HG02610 (cell line): ENCODE measurements around the gene BNIP5.
"Not testable (repeated sequence)": the region's sequence is repeated elsewhere in the genome, so short reads cannot be mapped to it uniquely, and the experiment has no call there.

Source experiments
- ATAC-seq: cut with Tn5 transposase; IDR thresholded peaks from one replicate; pipeline ENCODE4 v1.9.1; 2021; ENCODE audit warnings: mild to moderate bottlenecking, moderate library complexity; ENCODE audit not compliant: unreplicated experiment

The BNIP5 gene

GRCh38 chr6:36345681-36346466, 9.2 kb upstream of the BNIP5 start:
- ATAC-seq: no peak

- ATAC-seq: no peak
Observed at GRCh38 chr6:36343109-36343680, 6.5 kb upstream of the BNIP5 start.

- ATAC-seq: peak; percentile 42
Observed at GRCh38 chr6:36340618-36341454, 4.1 kb upstream of the BNIP5 start.

- no peak for ATAC-seq
Observed at GRCh38 chr6:36340306-36340617, 3.6 kb upstream of the BNIP5 start.

DNA sequence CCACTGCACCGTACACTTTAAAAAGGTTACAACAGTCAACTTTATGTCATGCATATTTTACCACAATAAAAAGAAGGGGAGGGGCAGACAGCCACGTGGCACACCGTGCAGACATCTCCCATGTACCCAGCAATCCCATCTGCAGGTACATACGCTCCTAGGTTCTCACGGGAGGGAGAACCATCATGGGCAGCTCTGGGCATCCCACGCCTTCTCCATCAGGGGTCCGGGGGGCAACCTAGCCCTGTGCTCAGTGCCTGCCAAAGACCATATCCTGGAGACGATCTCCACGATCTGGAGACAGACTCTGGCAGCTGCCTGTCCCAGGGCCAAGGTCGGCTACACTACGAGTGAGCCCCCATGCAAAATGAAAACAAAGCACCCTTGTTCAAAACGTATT, 2.5 kb upstream of the BNIP5 start:
- ATAC-seq: no peak

DNA sequence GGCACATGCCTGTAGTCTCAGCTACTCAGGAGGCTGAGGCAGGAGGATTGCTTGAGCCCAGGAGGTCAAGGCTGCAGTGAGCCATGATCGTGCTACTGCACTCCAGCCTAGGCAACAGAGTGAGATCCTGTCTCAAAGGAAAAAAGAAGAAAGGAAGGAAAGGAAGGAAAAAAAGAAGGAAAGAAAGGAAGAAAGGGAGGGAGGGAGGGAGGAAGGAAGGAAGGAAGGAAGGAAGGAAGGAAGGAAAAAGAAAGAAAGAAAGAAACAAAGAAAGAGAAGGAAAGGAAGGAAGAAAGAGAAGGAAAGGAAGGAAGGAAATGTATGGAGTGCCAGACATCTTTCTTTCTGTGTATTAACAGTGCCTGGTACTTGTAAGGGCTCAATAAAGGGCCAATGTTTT, 1.5 kb upstream of the BNIP5 start:
- ATAC-seq: not testable (repeated sequence)

- no peak for ATAC-seq
Observed at GRCh38 chr6:36337814-36338213, 1.1 kb upstream of the BNIP5 start.

DNA sequence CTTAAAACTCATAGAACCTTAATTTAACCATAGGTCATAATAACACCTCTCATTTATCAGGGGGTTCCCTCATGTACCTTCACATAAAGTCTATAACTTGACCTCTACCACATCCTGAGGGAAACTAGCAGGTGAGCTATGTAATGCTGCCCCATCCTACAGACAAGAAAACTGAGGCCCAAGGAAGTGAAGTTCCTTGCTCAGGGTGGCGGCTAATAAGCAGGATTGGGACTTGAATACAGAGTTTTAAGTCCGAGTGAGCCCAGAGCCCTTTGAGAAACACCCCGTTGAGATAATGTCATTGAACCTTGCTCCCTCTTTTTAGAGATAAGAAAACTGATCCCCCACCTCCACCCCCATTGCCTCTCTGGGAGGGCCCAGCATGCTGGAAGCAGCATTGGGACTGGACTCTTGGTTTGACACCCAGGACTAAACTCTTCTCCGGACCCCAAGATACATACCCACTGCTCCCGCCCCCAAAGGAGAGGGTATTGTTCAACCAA, 429 bp downstream of the BNIP5 start:
- ATAC-seq: no peak

GRCh38 chr6:36335465-36336207, 1.1 kb downstream of the BNIP5 start:
- no peak for ATAC-seq

DNA sequence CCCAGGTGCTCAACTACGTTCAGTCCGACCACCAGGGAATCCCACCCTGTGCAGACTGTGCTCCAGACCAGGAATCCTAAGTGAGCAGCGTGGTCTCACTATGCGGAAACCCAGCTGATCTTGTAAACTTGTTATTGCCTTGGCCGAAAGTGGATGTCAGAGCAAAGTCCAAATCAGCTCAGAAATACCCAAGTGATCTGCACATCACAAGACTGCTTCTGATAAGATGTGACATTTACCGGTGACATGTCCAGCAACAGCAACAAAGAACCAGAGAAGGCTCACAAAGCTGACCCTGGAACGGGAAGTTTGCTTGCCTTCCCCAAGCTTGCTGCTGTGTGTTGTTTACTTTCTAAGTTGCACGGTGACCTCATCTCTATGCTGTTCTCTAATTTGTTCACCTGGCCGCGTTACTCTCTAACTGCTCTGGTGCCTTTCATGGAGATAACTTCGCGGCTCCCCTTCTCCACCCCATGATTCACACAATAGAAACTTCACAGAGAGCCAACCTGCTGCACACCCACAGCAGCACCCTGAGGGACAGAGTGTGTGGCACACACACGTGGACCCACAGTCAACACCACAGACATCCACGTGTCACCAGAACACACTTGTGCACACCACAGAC, 1.7 kb downstream of the BNIP5 start:
- no peak for ATAC-seq

DNA sequence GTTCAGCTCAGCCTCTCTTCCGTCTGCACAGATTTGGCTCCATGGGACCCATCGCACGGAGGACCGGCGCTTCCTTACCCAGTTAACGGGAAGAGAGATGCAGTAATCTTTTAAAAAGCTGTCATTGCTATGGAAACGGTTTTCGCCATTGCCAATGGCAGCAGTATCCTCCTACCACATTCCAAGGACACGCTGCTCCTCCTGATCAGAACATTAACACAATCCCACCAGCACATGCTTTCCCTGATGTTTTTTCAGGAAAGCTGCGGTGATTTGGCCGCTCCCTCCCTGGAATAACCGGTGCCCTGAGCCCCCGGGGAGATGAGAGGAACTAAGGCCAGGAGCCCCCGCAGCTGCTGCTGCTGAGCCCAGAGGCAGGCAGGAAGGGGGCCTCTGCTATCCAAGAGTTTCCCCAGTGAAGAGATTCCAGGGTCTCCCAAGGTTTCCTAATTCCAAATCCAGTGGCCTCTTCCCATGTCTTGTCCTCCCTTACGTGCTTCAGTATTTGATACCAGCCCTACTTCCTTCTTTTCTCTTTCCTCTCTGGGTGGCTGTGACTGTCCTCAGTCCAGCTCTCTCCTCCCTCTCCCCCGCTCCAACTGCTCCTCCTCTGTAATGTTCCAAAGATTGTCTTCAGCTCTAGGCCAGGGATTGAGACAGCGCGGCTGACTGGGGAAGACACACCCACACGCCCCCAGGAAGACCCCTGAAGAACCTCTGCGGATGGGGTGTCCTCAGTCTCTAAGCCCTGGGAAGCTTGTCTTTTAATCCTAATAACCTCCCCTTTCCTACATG, 2.6 kb downstream of the BNIP5 start:
- no peak for ATAC-seq

DNA sequence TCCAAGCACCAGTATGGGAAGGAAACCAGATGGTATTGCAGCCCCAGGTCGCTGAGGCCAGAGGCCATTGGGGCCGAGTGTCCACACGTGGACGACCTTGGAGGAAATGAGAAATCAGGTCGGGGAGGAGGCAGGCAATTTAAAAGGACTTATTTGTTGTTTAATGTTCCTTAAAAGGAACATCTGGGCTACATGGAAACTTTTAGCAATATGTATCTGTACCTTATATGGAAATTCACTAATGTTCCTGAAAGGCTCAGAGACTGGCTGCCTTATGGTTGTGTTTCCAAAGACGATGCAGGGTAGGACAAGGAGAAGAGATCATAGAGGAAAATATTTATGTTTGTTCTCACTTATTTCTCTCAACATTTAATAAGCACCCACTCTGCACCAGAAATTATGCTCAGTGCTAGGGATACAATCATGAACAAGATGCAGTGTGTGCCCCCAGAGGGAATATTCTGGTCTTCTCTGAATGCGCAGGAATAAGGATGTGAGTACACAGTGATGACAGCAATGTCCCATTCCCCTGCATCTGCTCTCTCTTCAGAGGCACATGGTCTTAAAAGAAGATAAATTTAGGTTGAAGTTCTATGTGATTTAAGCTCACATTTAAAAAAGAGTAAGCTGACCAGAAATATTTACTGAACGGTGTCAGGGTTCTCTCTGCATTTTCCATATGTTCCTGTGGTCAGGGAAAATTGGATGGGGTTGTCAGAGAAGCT, 3.4 kb downstream of the BNIP5 start:
- ATAC-seq: no peak

- ATAC-seq: no peak
Observed at GRCh38 chr6:36331381-36331780, 5.3 kb downstream of the BNIP5 start.

GRCh38 chr6:36330366-36330765, 6.3 kb downstream of the BNIP5 start:
- ATAC-seq: no peak

DNA sequence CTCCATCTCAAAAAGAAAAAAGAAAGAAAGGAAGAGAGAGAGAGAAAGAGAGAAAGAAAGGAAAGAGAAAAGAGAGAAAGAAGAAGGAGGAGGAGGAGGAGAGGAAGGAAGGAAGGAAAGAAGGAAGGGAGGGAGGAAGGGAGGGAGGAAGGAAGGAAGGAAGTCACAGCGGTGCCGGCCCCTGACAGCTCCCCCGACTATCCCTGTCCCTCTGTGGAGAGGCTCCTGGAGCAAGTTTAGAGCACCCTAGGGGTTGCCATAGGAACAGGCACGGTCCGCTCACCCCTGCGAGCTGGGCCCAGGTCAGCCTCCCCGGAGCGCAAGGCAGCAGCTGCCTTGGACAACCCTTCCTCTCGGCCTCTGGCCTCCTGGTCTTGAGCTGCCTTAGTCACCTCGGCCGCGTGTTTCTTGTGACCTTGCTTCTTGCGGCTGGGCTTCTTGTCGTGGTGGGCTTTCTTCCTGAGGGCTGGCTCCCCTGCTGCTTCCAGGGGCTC, 6.8 kb downstream of the BNIP5 start:
- ATAC-seq: no peak

DNA sequence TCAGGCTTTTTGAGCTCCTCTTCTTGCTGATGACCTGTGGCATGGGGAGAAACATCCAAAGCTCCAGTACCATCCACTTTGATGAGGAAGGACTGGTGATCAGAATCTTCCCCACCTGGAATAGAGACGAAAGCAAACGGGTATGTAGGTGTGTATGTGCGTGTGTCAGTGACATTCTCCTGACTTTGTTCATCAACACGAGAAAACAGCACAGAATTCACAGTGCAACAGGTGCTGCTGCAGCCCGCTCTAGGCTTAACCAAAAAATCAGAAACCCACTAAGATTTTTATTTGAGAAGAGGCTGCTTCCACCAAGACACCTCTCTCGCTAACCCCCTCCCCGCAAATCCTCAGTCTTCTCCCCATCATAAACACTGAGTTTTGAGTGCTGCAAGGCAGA, 8.1 kb downstream of the BNIP5 start:
- no peak for ATAC-seq

DNA sequence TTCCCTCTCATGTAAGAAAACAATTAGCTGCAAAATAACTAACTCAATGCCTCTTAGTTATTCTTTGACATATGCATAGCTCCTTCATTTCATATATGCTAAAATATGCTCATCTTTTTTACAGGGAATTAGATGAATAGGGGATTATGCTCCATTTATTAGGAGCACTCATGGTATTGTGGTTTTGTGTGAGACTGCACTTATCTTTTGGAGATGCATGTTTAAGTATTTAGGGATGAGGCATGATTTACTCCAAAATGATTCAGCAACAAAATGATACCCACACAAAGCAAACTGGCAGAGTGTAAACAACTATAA, 8.8 kb downstream of the BNIP5 start:
- ATAC-seq: no peak

DNA sequence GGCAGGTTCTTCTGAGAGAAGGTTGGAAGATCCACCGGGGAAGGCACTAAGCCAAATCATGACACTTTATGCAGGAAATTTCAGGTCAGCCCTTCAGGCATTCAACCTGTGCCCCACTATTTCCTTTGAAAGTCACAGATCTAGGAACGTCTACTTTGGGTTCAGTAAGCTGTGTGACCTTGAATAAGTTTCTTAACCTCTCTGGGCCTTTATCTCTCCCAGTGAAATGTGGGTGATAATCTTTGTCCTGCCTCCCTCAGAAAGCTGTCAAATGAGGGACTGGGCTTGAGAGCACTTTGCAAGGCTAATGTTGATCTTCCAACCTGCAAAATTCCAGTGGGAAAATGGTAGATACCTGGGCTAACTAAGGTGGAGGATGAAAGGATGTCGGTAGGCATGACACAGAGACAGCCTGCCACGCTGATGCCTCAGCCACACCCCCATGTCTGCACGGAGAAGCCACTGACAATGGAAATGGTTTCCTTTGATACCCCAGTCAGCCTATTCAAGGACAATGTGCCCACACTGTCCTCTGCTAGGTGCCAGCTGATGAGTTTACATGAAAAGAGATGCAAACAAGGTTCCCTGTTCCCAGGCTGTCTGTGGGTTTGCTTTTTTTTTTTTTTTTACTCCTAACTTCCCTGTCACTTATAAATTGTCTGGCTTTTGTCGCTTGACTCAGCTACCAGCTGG, 9.3 kb downstream of the BNIP5 start:
- no peak for ATAC-seq
